PFSK-1 (cell line): ENCODE results near the gene WNT3.

ENCODE experiments used
- FOXP2 ChIP-seq: optimal IDR thresholded peaks from 2 replicates; pipeline ENCODE3; 2011; ENCODE audit warnings: borderline replicate concordance, control low read depth, inconsistent platforms; ENCODE audit not compliant: insufficient read depth; ENCODE audit errors: extremely low read length, extremely low read depth
- POLR2AphosphoS5 ChIP-seq: IDR thresholded peaks from 2 replicates; pipeline ENCODE4 v1.6.1; 2012; ENCODE audit warnings: low read depth, mild to moderate bottlenecking, control low read depth, low read length, moderate library complexity
- SIN3A ChIP-seq: IDR thresholded peaks from 2 replicates; pipeline ENCODE4 v1.6.1; 2012; ENCODE audit warnings: mild to moderate bottlenecking, low read length, moderate library complexity, borderline replicate concordance; ENCODE audit not compliant: insufficient read depth
- TAF1 ChIP-seq: IDR thresholded peaks from 2 replicates; pipeline ENCODE4 v1.6.1; 2012; ENCODE audit warnings: low read length, control low read depth, borderline replicate concordance; ENCODE audit not compliant: insufficient read depth
- TF ChIP-seq, protein P1 (sequence below), 2 experiments: IDR thresholded peaks; 2 replicates each; pipeline versions ENCODE4 v1.6.1 to v1.8.0; 2011 to 2012; ENCODE audit warnings: low read depth in 2 of 2, low read length in 2 of 2, control low read depth in 1 of 2, inconsistent platforms in 1 of 2, mild to moderate bottlenecking in 1 of 2, moderate library complexity in 1 of 2; ENCODE audit not compliant: insufficient read depth in 1 of 2

DNA sequence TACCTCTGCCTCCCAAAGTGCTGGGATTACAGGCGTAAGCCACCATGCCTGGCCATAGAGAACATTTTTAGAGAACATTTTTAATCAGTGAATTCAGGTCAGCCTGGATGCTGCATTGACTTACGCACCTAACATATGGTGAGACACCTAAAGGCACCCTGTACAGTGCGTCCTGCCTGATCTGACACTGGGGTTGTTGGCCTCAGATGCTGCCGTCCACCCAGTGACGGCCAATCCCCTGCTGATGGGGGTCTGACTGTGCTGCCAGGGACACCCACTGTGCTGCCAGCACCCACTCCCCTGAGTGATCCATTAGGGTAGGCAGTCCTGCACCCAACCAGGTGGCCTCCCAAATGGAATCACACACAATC, 38.5 kb downstream of the WNT3 start:
- no peak for TF ChIP-seq SIN3A
- TF ChIP-seq POLR2AphosphoS5, result no peak
- no peak for TF ChIP-seq FOXP2
- TF ChIP-seq, protein P1, sequence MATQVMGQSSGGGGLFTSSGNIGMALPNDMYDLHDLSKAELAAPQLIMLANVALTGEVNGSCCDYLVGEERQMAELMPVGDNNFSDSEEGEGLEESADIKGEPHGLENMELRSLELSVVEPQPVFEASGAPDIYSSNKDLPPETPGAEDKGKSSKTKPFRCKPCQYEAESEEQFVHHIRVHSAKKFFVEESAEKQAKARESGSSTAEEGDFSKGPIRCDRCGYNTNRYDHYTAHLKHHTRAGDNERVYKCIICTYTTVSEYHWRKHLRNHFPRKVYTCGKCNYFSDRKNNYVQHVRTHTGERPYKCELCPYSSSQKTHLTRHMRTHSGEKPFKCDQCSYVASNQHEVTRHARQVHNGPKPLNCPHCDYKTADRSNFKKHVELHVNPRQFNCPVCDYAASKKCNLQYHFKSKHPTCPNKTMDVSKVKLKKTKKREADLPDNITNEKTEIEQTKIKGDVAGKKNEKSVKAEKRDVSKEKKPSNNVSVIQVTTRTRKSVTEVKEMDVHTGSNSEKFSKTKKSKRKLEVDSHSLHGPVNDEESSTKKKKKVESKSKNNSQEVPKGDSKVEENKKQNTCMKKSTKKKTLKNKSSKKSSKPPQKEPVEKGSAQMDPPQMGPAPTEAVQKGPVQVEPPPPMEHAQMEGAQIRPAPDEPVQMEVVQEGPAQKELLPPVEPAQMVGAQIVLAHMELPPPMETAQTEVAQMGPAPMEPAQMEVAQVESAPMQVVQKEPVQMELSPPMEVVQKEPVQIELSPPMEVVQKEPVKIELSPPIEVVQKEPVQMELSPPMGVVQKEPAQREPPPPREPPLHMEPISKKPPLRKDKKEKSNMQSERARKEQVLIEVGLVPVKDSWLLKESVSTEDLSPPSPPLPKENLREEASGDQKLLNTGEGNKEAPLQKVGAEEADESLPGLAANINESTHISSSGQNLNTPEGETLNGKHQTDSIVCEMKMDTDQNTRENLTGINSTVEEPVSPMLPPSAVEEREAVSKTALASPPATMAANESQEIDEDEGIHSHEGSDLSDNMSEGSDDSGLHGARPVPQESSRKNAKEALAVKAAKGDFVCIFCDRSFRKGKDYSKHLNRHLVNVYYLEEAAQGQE (IDR thresholded peaks at IDR 0.05; ENCODE audit: insufficient read depth in 1 of 2, low read depth in 2 of 2, low read length in 2 of 2), result no peak
- TF ChIP-seq TAF1, result no peak
